Measurements from ENCODE around the gene DTX2. TPM values are rescaled to one million over a fixed set of nuclear protein-coding genes. Genes with fewer than 3 reads are reported as not detected.
"Not testable (repeated sequence)": the region's sequence is repeated elsewhere in the genome, so short reads cannot be mapped to it uniquely, and the experiment has no call there.

DTX2 gene
- total RNA-seq, 6 experiments from 2014 or later: 8.9 to 16.8 (median 11.1) TPM

GRCh38 chr7:76482660-76483059 lies 21.2 kb downstream of the DTX2 start:
- DNase-seq; intact Hi-C loops (cut with DNase I); H3K4me3 ChIP-seq; H3K27ac ChIP-seq; H3K27me3 ChIP-seq; H3K36me3 ChIP-seq; H3K9me3 ChIP-seq; H3K4me1 ChIP-seq: not testable (repeated sequence)
- ATAC-seq: peak in 1 of 4 donors; percentile 12
- WGBS (ENCODE audit: insufficient coverage, low coverage, low lambda C conversion rate, missing lambda C conversion rate): 93% methylated on average over 8 of the region's 24 CpGs

- DNase-seq; H3K4me1 ChIP-seq; H3K27ac ChIP-seq; H3K36me3 ChIP-seq; H3K4me3 ChIP-seq; ATAC-seq; H3K27me3 ChIP-seq; H3K9me3 ChIP-seq; intact Hi-C loops (cut with DNase I): not testable (repeated sequence)
- WGBS (ENCODE audit: insufficient coverage, low coverage, low lambda C conversion rate, missing lambda C conversion rate): no CpG with 5 or more reads among the region's 17 CpGs
These were observed 21.6 kb downstream of the DTX2 start for GRCh38 chr7:76483081-76483480.

- H3K4me1 ChIP-seq; H3K27me3 ChIP-seq; ATAC-seq; DNase-seq; H3K36me3 ChIP-seq; H3K27ac ChIP-seq; intact Hi-C loops (cut with DNase I); H3K4me3 ChIP-seq; H3K9me3 ChIP-seq: not testable (repeated sequence)
- no CpG with 5 or more reads among the region's 12 CpGs for WGBS (ENCODE audit: insufficient coverage, low coverage, low lambda C conversion rate, missing lambda C conversion rate)
These were observed 22.9 kb downstream of the DTX2 start for GRCh38 chr7:76484456-76484855.

- WGBS (ENCODE audit: insufficient coverage, low coverage, low lambda C conversion rate, missing lambda C conversion rate): no CpG with 5 or more reads among the region's 20 CpGs
- H3K9me3 ChIP-seq; H3K36me3 ChIP-seq; H3K27me3 ChIP-seq; H3K27ac ChIP-seq; DNase-seq; intact Hi-C loops (cut with DNase I); H3K4me3 ChIP-seq; H3K4me1 ChIP-seq: not testable (repeated sequence)
- peak in 2 of 4 donors; percentile 11 to 24 for ATAC-seq
These were observed 24.5 kb downstream of the DTX2 start for GRCh38 chr7:76485822-76486610.

- DNase-seq; H3K27ac ChIP-seq; H3K4me1 ChIP-seq; H3K27me3 ChIP-seq; H3K9me3 ChIP-seq; intact Hi-C loops (cut with DNase I); H3K4me3 ChIP-seq; H3K36me3 ChIP-seq: not testable (repeated sequence)
- ATAC-seq: peak; percentile 32 to 59 (median 44)
- no CpG with 5 or more reads among the region's 5 CpGs for WGBS (ENCODE audit: insufficient coverage, low coverage, low lambda C conversion rate, missing lambda C conversion rate)
These were observed 25.1 kb downstream of the DTX2 start for GRCh38 chr7:76486618-76487017.

GRCh38 chr7:76487969-76488368 lies 26.5 kb downstream of the DTX2 start:
- intact Hi-C loops (cut with DNase I); H3K27ac ChIP-seq; DNase-seq; H3K4me1 ChIP-seq; H3K9me3 ChIP-seq; H3K4me3 ChIP-seq; H3K27me3 ChIP-seq; H3K36me3 ChIP-seq: not testable (repeated sequence)
- WGBS (ENCODE audit: insufficient coverage, low coverage, low lambda C conversion rate, missing lambda C conversion rate): 68% methylated on average over 3 of the region's 13 CpGs
- peak in 3 of 4 donors; percentile 9 to 43 (median 27) for ATAC-seq

- H3K4me3 ChIP-seq; H3K27me3 ChIP-seq; H3K27ac ChIP-seq; DNase-seq; H3K9me3 ChIP-seq; ATAC-seq; intact Hi-C loops (cut with DNase I); H3K36me3 ChIP-seq; H3K4me1 ChIP-seq: not testable (repeated sequence)
- no CpG with 5 or more reads among the region's 10 CpGs for WGBS (ENCODE audit: insufficient coverage, low coverage, low lambda C conversion rate, missing lambda C conversion rate)
These were observed 30.6 kb downstream of the DTX2 start for GRCh38 chr7:76492139-76492538.

- H3K4me3 ChIP-seq; intact Hi-C loops (cut with DNase I); DNase-seq; H3K27ac ChIP-seq; ATAC-seq; H3K4me1 ChIP-seq; H3K36me3 ChIP-seq; H3K9me3 ChIP-seq; H3K27me3 ChIP-seq: not testable (repeated sequence)
- WGBS (ENCODE audit: insufficient coverage, low coverage, low lambda C conversion rate, missing lambda C conversion rate): no CpG with 5 or more reads among the region's 16 CpGs
These were observed 34.2 kb downstream of the DTX2 start for GRCh38 chr7:76495717-76496116.

GRCh38 chr7:76497918-76498582 lies 36.5 kb downstream of the DTX2 start:
- ATAC-seq; intact Hi-C loops (cut with DNase I); H3K4me3 ChIP-seq; DNase-seq; H3K4me1 ChIP-seq; H3K36me3 ChIP-seq; H3K27ac ChIP-seq; H3K9me3 ChIP-seq; H3K27me3 ChIP-seq: not testable (repeated sequence)
- 73% methylated on average over 3 of the region's 27 CpGs for WGBS (ENCODE audit: insufficient coverage, low coverage, low lambda C conversion rate, missing lambda C conversion rate)

- DNase-seq: not testable (repeated sequence)
These were observed 37.2 kb downstream of the DTX2 start for GRCh38 chr7:76498583-76499200.

GRCh38 chr7:76499201-76499923 lies 37.9 kb downstream of the DTX2 start:
- WGBS (ENCODE audit: insufficient coverage, low coverage, low lambda C conversion rate, missing lambda C conversion rate): 80% methylated on average over 1 of the region's 28 CpGs
- H3K9me3 ChIP-seq; H3K36me3 ChIP-seq; intact Hi-C loops (cut with DNase I); H3K4me3 ChIP-seq; ATAC-seq; H3K4me1 ChIP-seq; DNase-seq; H3K27ac ChIP-seq; H3K27me3 ChIP-seq: not testable (repeated sequence)

More at GRCh38 chr7:76498583-76499200, 37.2 kb downstream of the DTX2 start:
- ATAC-seq; H3K4me3 ChIP-seq; H3K27ac ChIP-seq; intact Hi-C loops (cut with DNase I); H3K4me1 ChIP-seq; H3K9me3 ChIP-seq; H3K27me3 ChIP-seq; H3K36me3 ChIP-seq: not testable (repeated sequence)
- WGBS (ENCODE audit: insufficient coverage, low coverage, low lambda C conversion rate, missing lambda C conversion rate): 85% methylated on average over 6 of the region's 10 CpGs

Data from right lobe of liver (tissue), 6 donors.